Measurements from ENCODE around the gene F2.
"Not testable (repeated sequence)": the region's sequence is repeated elsewhere in the genome, so short reads cannot be mapped to it uniquely, and the experiment has no call there.

DNA sequence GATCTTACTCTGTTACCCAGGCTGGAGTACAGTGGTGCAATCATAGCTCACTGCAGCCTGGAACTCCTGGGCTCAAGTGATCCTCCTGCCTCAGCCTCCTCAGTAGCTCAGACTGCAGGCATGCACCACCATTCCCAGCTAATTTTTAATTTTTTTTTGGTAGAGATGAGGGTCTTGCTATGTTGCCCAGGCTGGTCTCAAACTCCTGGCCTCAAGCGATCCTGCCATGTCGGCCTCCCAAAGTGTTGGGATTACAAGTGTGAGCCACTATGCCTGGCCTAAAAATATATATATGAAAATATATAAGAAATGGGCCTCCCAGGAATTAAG is 1.2 kb upstream of the F2 start:
- TF ChIP-seq, protein P1, sequence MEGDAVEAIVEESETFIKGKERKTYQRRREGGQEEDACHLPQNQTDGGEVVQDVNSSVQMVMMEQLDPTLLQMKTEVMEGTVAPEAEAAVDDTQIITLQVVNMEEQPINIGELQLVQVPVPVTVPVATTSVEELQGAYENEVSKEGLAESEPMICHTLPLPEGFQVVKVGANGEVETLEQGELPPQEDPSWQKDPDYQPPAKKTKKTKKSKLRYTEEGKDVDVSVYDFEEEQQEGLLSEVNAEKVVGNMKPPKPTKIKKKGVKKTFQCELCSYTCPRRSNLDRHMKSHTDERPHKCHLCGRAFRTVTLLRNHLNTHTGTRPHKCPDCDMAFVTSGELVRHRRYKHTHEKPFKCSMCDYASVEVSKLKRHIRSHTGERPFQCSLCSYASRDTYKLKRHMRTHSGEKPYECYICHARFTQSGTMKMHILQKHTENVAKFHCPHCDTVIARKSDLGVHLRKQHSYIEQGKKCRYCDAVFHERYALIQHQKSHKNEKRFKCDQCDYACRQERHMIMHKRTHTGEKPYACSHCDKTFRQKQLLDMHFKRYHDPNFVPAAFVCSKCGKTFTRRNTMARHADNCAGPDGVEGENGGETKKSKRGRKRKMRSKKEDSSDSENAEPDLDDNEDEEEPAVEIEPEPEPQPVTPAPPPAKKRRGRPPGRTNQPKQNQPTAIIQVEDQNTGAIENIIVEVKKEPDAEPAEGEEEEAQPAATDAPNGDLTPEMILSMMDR (IDR thresholded peaks at IDR 0.05; ENCODE audit: insufficient read depth, low read length), result not testable (repeated sequence)
- not testable (repeated sequence) for TF ChIP-seq POLR2AphosphoS5, GABPA (IDR thresholded peaks at IDR 0.05; ENCODE audit: low read depth)
